ENCODE data around the gene SLC30A4. TPM values are rescaled to one million over a fixed set of nuclear protein-coding genes. Genes with fewer than 3 reads are reported as not detected.
"Not testable (repeated sequence)": the region's sequence is repeated elsewhere in the genome, so short reads cannot be mapped to it uniquely, and the experiment has no call there.

The SLC30A4 gene
- total RNA-seq, result 3.3 TPM
- long read RNA-seq, full-length matches to known transcripts, result 2 of 9 reads
- long read RNA-seq, partial matches to known transcripts, result 4 of 9 reads
- long read RNA-seq, other reads (novel, unspliced or antisense), result 3 of 9 reads

GRCh38 chr15:45522328-45523165, at the start of gene SLC30A4:
Gene SLC30A4 (minus strand): TSS chr15:45522755. CDS start chr15:45522354, 401 bp downstream.
- DNase-seq (ENCODE audit: low spot score), result peak; percentile 81
- intact Hi-C loops (cut with DNase I), result loop anchor here (1.0 to 10.0 kb wide), 4 partner anchors 64 to 118 kb away; partner anchors contain the start of gene BLOC1S6

GRCh38 chr15:45555934-45556608, 33.5 kb upstream of the SLC30A4 start:
- intact Hi-C loops (cut with DNase I), result no loop called here
- no peak for DNase-seq (ENCODE audit: low spot score)

- intact Hi-C loops (cut with DNase I), result no loop called here
Measured at GRCh38 chr15:45551676-45552075, 29.1 kb upstream of the SLC30A4 start.

GRCh38 chr15:45550436-45550835, 27.9 kb upstream of the SLC30A4 start:
- intact Hi-C loops (cut with DNase I), result no loop called here
- DNase-seq (ENCODE audit: low spot score), result no peak

More at GRCh38 chr15:45551676-45552075, 29.1 kb upstream of the SLC30A4 start:
- DNase-seq (ENCODE audit: low spot score), result no peak

GRCh38 chr15:45549541-45550220, 27.1 kb upstream of the SLC30A4 start:
- intact Hi-C loops (cut with DNase I), result no loop called here
- no peak for DNase-seq (ENCODE audit: low spot score)

- intact Hi-C loops (cut with DNase I), result no loop called here
- no peak for DNase-seq (ENCODE audit: low spot score)
Measured at GRCh38 chr15:45548753-45549520, 26.4 kb upstream of the SLC30A4 start.

- intact Hi-C loops (cut with DNase I), result no loop called here
- no peak for DNase-seq (ENCODE audit: low spot score)
Measured at GRCh38 chr15:45546789-45547188, 24.2 kb upstream of the SLC30A4 start.

GRCh38 chr15:45544266-45545023, 21.9 kb upstream of the SLC30A4 start:
- intact Hi-C loops (cut with DNase I), result no loop called here
- DNase-seq (ENCODE audit: low spot score), result no peak

- intact Hi-C loops (cut with DNase I), result no loop called here
- no peak for DNase-seq (ENCODE audit: low spot score)
Measured at GRCh38 chr15:45543051-45543450, 20.5 kb upstream of the SLC30A4 start.

GRCh38 chr15:45540531-45540930, 18.0 kb upstream of the SLC30A4 start:
- no peak for DNase-seq (ENCODE audit: low spot score)
- intact Hi-C loops (cut with DNase I), result no loop called here

GRCh38 chr15:45539680-45540079, 17.1 kb upstream of the SLC30A4 start:
- no peak for DNase-seq (ENCODE audit: low spot score)
- intact Hi-C loops (cut with DNase I), result no loop called here

- intact Hi-C loops (cut with DNase I), result no loop called here
- DNase-seq (ENCODE audit: low spot score), result no peak
Measured at GRCh38 chr15:45536934-45537333, 14.4 kb upstream of the SLC30A4 start.

GRCh38 chr15:45535486-45536042, 13.0 kb upstream of the SLC30A4 start:
- intact Hi-C loops (cut with DNase I), result no loop called here
- DNase-seq (ENCODE audit: low spot score), result no peak

- intact Hi-C loops (cut with DNase I), result no loop called here
Measured at GRCh38 chr15:45534821-45535220, 12.3 kb upstream of the SLC30A4 start.

GRCh38 chr15:45532892-45533291, 10.3 kb upstream of the SLC30A4 start:
- DNase-seq (ENCODE audit: low spot score); intact Hi-C loops (cut with DNase I): not testable (repeated sequence)

More at GRCh38 chr15:45534821-45535220, 12.3 kb upstream of the SLC30A4 start:
- no peak for DNase-seq (ENCODE audit: low spot score)

GRCh38 chr15:45529613-45530012, 7.1 kb upstream of the SLC30A4 start:
- no peak for DNase-seq (ENCODE audit: low spot score)
- intact Hi-C loops (cut with DNase I), result loop anchor here (10.0 kb wide), 1 partner anchor 125 kb away; a partner anchor contains a TSS

GRCh38 chr15:45527086-45527485, 4.5 kb upstream of the SLC30A4 start:
- no peak for DNase-seq (ENCODE audit: low spot score)
- intact Hi-C loops (cut with DNase I), result loop anchor here (10.0 kb wide), 1 partner anchor 122 kb away; a partner anchor contains a TSS

GRCh38 chr15:45523166-45523460, 558 bp upstream of the SLC30A4 start:
- intact Hi-C loops (cut with DNase I), result loop anchor here (5.0 to 10.0 kb wide), 2 partner anchors 89 to 118 kb away; a partner anchor contains a TSS
- no peak for DNase-seq (ENCODE audit: low spot score)

All from cardiac septum (tissue), 1 donor.